ENCODE data around the gene DDX3X.

- TF ChIP-seq CHD2 (IDR thresholded peaks at IDR 0.05; ENCODE audit: low read length, partially characterized antibody) (no peak), CTCF (IDR thresholded peaks at IDR 0.05) (no peak), POLR2AphosphoS5 (IDR thresholded peaks at IDR 0.05; ENCODE audit: low read depth, low read length) (no peak), TAF1 (IDR thresholded peaks at IDR 0.05; ENCODE audit: borderline replicate concordance, low read depth, low read length) (no peak), RFX5 (IDR thresholded peaks at IDR 0.05; ENCODE audit: low read length) (no peak), RCOR1 (IDR thresholded peaks at IDR 0.05; ENCODE audit: low read length) (no peak), SMC3 (IDR thresholded peaks at IDR 0.05; ENCODE audit: low read depth, low read length) (no peak), EP300 (IDR thresholded peaks at IDR 0.05; ENCODE audit: borderline replicate concordance in 1 of 2, low read depth in 1 of 2, low read length in 1 of 2) (no peak), GABPA (IDR thresholded peaks at IDR 0.05; ENCODE audit: low read depth) (no peak), ELF1 (IDR thresholded peaks at IDR 0.05) (no peak), MEF2A (IDR thresholded peaks at IDR 0.05; ENCODE audit: borderline replicate concordance, low read depth) (no peak), EZH2phosphoT487 (IDR thresholded peaks at IDR 0.05; ENCODE audit: borderline replicate concordance, low read depth) (no peak)
Measured at GRCh38 chrX:41300758-41301437, 33.1 kb upstream of the DDX3X start.
